ENCODE measurements around the gene U2AF2.

The U2AF2 gene

DNA sequence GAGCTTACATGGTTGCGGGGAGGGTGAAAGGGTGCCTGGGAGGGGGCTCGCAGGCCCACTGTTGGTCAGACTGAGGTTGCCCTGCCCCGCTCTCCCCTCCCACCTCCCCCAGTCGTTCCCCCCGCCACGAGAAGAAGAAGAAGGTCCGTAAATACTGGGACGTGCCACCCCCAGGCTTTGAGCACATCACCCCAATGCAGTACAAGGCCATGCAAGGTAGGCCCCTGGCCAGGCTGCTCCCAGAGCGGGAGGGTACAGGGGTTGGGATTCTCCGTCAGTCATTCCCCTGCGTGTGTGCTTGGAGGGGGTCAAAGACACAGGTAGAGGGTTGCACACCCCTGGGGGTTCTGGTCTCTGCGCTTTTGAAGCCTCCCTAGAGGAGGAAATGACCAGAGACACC lies 5.6 kb downstream of the U2AF2 start:
- no peak for DNase-seq

DNA sequence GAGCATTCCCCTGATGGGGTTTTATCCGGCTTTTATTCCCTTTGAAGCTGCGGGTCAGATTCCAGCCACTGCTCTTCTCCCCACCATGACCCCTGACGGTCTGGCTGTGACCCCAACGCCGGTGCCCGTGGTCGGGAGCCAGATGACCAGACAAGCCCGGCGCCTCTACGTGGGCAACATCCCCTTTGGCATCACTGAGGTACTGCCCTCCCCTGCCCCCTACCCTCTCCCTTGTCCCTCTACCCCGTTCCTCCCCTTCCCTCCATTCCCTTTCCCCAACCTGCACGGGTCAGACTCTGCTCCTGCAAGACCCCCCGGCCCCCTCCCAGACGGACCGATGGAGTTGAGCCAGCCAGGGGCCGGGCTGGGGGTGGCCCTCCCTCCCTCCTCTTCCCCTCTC lies 6.2 kb downstream of the U2AF2 start:
- no peak for DNase-seq

DNA sequence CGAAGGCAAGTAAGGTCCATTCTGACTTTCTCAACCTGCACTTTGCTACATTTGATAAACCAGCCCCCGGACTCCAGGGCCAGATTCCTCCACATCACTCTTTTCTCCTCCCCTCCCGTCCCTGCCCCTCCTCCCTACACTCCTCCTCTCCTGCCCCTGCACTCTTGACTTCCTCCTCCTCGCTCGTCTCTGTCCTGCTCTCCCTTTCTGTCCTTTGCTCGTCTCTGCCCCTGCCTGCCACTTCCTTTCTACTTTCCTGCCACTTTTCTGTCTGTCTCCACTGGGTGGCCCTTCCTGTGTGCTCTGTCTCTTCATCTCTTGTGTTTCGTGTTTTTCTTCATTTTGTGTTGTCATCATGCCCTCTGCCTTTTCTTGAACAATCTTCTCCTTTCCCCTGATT lies 7.0 kb downstream of the U2AF2 start:
- DNase-seq: no peak

DNA sequence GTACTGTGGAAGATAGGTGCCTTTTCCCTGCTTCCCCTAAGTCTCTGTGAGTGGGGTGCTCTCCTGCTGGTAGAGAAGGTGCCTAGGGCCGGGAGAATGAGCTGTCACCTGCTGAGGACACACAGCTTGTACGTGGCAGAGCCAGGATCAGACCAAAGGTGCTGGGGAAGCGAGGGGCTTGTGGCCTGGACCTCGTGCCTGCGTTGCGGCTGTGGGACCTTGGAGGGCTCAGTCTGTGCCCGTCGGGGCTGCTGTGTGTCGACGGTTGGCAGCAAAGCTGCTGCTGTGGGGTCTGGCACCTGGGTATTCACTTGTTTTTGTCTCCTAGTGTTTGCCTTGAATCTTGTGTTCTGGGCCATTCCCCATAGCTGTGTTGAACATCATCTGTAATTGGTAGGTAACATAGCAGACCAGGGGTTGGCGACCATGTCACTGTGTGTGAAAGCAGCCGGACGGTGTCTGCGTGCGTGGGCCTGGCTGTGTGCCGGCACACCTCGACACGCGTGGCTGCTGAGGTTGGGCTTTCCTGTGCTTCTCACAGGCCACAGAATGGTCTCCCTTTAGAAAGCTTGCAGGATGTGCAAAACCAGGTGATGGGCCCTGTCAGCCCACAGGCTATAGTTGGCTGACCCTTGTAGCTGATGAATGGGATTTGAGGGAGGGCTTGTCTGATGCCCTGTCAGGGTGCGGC lies 9.2 kb downstream of the U2AF2 start:
- DNase-seq: no peak

DNA sequence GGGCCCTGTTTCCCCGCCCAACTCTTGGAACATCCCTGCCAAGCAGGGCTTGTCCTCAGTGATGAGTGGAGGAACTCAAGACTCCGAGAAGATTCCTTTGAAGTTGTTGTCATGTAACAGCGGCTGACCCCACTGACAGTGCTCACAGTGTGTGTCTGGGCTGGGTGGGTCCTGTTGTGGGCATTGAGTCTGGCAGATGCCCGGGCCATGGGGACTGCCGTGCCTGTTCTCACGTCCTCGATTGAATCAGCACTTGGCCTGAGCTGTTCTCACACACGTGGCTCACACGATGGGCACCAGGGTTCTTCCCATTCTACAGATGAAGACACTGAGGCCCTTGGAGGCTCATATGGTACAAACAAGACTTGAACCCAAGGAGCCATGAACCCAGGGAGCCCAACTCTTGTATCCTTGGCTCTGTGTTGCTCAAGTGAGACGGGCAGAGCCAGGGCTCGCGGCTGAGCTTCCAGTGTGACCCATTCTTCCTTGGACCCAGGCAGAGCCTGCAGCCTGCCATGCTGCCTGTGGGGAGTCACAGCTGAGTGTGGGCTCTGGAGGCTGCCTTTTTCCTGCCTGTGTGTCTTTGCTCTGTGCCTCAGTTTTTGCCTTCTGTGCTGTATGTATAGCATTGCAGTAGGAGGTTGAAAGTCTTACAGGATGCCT lies 11.6 kb downstream of the U2AF2 start:
- DNase-seq: no peak

- DNase-seq: no peak
Observed at GRCh38 chr19:55667006-55667381, 12.2 kb downstream of the U2AF2 start.

GRCh38 chr19:55667511-55667910 lies 12.7 kb downstream of the U2AF2 start:
- DNase-seq: no peak

DNA sequence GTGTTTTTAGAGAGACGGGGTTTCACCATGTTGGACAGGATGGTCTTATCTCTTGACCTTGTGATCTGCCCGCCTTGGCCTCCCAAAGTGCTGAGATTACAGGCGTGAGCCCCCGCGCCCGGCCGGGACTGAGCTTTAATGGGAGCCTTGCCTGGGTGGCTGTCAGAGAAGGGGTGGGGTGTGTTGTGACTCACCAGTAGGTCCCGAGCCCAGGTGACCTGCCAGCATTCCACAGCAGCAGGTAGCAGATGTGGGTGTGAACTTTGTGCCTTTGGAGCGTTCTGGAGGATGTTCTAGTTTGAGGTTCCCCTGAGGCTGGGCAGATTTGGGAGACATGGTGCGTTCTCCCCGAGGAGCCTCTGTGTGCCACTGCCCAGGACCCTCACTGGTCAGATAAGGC lies 13.1 kb downstream of the U2AF2 start:
- no peak for DNase-seq

- no peak for DNase-seq
Observed at GRCh38 chr19:55668603-55669348, 13.9 kb downstream of the U2AF2 start.

- DNase-seq: no peak
Observed at GRCh38 chr19:55669418-55670279, 14.8 kb downstream of the U2AF2 start.

GRCh38 chr19:55670280-55671053 lies 15.6 kb downstream of the U2AF2 start:
- no peak for DNase-seq

DNA sequence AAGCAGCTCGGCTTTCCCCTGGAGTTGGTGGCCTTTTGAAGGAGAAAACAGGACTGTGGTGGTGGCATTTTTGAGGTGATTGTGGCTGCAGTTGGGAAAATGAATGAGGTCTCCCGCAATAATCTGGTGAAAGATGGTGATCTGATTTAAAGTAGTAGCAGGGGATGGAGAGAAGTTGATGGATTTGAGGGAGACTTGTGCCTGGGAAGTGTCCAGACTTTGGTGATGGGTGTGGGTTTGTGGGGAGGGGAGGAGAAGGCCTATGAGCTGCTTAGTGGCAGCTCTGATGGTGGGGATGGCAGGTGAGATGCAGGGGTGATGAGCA lies 16.2 kb downstream of the U2AF2 start:
- no peak for DNase-seq

DNA sequence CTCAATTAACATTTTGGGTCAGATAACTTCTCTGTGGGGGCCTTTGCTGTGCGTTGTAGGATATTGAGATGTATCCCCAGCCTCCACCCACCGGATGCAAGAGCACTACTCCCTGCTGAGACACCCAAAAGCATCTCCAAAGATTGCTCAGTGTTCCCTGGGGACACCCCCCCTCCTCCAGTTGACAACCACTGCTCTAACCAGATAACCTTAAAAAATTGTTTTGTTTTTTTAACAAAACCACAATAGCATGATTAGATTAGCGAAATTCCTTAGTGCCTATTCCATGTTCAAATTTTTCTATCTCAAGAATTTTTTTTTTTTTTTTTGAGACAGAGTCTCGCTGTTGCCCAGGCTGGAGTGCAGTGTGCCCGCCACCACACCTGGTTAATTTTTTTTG lies 17.6 kb downstream of the U2AF2 start:
- DNase-seq: no peak

DNA sequence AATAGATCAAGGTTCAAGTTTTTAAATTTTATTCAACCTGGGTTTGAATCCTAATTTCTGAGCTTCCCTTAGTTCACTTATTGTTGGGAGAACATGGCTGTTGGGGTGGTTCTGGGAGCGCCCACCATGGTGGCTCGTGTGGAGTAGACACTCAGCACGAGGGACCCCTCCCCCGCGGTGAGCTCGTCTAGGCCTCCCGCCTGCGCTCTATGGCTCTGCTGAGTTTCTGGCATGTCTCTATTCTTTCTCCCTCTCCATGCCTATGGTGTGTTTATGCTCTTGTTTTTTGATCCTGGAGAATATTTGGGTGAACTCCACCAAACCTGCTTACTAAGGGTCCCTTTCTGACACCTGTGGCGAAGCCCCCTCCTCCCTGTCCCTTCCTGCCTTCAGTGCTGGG lies 18.6 kb downstream of the U2AF2 start:
- no peak for DNase-seq

DNA sequence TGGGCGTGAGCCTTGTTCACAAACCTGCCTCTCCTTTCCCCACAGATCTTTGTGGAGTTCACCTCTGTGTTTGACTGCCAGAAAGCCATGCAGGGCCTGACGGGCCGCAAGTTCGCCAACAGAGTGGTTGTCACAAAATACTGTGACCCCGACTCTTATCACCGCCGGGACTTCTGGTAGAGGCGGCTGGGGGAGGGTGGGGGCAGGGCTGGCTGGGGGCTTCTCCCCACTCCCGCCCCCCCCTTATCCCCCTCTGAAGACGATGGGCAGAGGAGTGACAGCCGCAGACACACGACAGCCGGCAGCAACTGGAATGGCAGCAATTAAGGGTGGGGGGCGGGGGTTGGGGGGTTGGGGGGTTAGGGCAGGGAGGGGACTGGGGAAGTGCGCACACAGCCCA lies 19.1 kb downstream of the U2AF2 start:
- DNase-seq: no peak

- DNase-seq: no peak
Observed at GRCh38 chr19:55674459-55674840, 19.6 kb downstream of the U2AF2 start.

GRCh38 chr19:55674841-55675660 lies 20.2 kb downstream of the U2AF2 start, which contains the start of gene EPN1:
Gene EPN1 (plus strand): TSS chr19:55675226. CDS start chr19:55678628, 3,402 bp downstream.
- peak; percentile 95 for DNase-seq

- no peak for DNase-seq
Observed at GRCh38 chr19:55675661-55676354, 21.0 kb downstream of the U2AF2 start.

DNA sequence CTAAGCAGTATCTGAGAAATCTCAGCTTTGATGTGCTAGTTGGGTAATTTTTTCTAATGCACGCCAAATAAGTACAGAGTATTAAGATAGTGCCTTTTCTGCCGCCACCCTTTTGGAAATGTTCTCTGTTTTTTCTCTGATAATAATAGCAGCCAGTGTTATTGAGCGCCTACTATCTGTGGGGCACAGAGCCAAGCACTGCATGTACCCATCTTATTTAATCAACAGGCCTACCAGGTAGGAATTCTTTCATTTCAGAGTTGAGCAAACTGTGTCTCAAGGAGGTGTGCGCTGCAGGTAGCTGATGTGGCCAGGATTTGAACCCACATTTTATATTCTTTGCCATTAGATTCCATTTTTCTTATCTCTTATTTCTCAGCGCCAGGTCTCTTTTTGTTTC lies 21.5 kb downstream of the U2AF2 start:
- DNase-seq: no peak

DNA sequence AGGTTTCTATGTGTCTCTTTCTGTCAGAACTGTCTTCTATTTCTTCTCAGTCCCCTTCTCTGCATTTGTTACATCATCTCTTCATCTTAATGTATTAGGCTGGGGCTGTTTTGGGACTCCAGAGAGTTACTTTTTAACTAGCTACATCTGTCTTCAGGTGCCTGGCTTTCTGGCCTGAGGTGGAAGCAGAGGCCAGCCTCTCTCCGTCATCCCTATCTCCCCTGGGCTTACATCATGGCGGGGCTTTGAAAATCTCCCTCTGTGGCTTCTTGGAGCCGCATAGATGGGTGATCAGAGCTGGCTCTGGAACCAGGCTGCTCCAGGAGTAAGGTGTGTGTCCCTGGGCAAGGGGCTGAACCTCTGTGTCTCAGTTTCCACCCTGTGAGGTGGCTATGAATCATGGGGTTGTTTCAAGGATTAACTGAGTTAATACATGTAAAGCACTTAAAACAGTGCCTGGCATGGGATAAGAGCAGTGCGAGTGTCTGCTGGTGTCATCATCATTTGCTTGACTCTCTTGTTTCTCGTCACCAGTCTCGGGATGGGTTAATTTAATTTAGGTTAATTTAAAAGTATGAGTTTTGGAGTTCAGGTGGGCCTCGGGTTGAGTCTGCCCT lies 22.2 kb downstream of the U2AF2 start:
- DNase-seq: no peak

Measured in activated CD4-positive, CD25-positive, alpha-beta regulatory T cell treated with anti-CD3 and anti-CD28 coated beads, Interleukin-2, amount 50 U/mL, for 72 hours (primary cell).